DMS79 (cell line): ENCODE data around the gene YWHAQ.
A peak's percentile ranks its signal among the peaks of the same experiment; 100 is the strongest.
"Not testable (repeated sequence)": the region's sequence is repeated elsewhere in the genome, so short reads cannot be mapped to it uniquely, and the experiment has no call there.

Experiments used
- DNase-seq: peaks from one replicate; lab custom pipeline; 2025; lab: John Stamatoyannopoulos, UW

The YWHAQ gene

DNA sequence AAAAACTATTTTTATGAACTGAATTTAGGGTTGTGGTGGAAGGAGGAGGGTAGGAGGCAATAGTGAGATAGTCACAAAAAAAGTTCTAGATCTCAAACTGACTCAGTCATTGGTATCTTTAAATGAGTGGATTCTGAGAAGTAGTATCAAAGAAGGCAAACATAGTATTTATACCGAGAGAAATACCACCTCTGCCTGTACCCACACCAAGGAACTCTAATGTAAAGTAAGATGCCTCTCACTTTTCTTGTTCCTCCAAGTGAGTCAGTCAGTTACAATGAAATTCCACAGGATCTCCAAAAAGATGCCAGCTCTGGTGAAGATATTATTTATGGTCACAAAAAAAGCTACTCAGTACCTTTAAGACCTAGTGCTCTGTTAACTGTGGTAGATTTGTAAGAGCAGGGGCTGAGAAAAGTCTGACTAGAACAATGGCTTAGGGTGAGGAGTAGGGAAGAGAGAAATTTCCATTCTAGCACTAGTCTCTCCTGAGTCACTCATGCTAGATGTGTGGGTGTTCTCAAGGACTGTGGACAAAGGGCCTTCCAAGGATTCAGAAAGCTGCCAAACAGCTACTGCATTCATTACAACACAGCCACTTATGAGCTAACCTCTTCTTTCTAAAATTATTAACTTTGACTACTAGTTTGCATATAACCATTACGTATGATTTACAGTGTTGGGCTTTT is 36.3 kb downstream of the YWHAQ start:
- no peak for DNase-seq

DNA sequence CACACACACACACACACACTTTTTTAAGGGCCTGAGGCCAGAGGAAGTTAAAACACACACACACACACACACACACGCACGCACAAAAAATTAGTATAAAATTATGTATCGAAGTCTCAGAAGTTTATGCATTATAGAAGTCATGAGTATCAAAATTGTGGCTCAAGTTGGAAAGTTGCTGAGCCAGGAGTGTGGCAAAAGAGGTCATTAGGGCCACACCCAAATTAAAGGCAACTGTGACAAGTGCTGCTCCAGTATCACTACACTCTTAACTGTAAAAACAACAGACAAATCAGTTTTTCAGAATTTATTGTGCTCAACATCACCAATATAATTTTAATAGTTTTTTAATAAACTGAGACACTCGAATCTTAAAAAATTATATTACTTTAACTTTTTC is 36.9 kb downstream of the YWHAQ start:
- no peak for DNase-seq

DNA sequence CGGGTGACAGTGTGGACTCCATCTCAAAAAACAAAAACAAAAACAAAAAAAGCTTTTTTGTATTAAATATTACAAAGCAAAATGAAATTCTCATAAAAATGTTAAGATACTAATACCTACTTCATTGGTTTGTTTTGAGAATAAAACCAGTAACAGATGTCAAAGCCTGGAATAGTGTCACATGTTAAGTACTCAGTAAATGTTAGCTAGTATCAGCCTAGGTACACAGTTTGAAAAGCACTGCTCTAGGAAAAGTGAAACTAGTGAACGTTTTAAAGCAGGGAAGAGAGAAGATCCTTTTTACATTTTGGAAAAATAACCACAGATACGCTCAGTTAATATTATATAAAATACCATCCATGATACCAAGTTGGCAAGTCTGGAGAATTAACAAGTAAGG is 38.1 kb downstream of the YWHAQ start:
- DNase-seq = no peak

DNA sequence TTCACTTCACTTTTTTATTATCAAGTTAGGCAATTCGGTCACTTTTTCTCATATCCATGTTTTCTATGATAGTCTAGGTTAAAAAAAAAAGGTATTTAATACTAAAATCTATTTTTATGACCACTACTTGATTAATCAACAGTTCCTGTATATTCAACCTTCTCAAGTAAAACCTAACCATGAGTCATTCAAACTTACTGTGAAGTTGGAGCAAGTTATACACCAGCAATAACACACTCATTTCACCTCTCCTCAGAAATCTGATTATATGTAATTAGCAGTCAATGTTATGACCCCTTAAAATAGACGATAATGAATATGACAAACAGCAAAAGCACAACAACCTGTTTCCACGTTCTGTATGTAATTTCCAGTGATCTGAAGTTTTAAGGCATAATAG is 40.2 kb downstream of the YWHAQ start:
- no peak for DNase-seq

DNA sequence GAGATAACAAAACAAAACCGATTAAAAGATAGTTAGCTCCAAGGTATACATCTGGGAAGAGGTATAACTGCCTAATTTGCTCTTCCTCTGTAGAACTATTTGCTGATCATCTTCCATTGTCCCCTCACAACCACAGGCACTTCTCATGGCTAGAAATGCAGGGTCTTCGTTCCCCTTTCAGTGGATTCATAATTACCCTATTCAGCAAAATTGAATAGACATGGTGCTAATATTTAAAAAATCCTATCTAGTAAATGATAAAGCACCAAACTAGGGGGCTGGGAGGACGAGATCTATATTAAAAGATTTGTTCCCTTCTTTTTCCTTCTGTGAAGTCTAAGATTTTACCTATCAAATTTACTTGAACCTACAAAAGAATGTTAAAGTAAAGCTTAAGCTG is 44.3 kb downstream of the YWHAQ start:
- DNase-seq = no peak

DNA sequence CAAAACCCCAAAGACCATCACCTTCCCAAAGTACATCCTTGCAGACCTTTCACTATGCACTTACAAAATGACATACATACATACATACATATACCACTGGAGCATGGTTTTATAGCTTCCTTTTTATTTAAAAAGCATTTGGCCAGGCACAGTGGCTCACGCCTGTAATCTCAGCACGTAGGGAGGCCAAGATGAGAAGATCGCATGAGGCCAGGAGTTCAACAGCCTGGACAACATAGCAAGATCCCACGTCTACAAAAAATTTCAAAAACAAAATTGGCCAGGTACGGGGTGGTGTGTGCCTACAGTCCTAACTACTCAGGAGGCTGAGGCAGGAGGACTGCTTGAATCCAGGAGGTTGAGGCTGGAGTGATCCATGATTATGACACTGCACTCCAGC is 45.3 kb downstream of the YWHAQ start:
- no peak for DNase-seq

DNA sequence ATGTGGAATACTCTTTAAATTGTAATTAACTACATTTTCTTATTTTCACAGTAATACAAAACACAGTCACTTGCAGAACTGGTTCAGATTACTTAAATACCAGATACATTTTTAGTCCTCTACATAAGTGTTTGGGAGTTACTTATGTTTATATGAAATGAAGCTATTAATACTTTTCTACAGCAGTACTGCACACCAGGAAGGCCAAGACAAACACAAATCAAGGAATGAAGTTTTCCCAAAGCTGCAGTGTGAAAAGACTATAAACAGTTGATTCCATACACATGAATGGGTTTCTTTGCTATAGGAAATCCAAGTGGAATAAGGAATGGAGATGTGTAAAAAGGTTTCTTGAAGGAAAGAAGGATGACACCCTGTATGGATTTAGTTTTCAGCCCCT is 45.9 kb downstream of the YWHAQ start:
- DNase-seq = not testable (repeated sequence)

DNA sequence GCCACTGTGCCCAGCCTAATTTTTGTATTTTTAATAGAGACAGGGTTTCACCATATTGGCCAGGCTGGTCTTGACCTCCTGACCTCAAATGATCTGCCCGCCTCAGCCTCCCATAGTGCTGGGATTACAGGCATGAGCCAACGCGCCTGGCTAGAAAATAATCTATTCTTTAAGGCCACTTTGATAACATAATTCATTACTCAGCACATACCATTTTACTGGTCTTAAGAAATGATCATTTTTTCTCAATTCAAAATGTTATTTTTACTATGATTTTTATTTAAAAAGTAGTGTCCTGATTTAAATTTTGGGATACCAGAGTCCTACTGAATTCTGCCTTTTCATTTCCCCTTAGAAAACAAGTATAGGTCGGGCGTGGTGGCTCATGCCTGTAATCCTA is 48.2 kb downstream of the YWHAQ start:
- no peak for DNase-seq

DNA sequence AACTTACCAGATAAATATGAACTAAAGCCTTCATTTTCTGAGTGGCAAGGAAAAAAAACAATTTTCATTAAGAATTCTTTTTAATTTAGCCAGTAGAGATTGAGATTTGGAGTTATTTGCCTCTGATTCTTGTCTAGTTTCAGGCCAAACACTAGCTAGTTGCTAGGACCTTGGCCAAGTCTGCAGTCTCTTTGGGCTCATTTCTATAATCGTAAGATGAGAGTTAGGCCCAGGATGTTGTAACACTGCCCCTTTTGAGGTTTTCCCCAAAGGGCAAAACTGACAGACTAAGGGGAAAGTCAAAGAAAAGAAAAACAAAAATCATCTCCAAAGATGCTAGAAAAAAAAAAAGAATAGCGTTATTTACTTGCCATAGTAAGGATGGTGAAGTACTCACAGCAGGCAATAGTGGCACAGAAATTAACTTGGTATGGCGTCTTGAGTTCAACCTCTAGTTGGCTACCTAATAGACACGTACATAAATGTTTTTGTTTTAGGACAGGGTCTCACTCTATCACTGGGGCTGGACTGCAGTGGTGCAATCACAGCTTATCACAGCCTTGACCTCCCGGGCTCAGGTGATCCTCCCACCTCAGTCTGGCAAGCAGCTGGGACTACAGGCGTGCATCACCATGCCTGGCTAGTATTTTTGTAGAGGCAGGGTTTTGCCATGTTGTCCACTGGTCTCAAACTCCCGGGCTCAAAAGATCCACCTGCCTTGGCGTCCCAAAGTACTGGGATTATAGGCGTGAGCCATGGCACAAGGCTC is 52.1 kb downstream of the YWHAQ start:
- DNase-seq = no peak

DNA sequence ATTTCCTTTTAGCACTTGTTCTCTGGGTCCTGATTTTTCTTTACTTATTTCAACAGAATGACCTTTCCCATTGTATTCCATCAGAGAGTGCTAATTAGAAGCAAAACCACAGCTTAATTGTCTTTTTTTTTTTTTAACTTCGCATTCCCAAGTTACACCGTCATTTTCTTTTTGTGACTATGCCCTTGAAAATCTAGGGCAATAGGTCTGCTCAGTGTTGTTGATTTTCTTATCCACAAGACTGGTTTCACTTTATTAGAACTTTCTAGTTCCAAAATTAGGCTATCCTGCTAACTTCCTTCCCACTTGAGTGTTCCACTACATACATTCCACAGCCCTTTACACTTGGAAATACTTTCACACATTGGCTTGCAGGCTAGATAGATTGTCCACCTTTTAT is 56.5 kb downstream of the YWHAQ start:
- DNase-seq = no peak

DNA sequence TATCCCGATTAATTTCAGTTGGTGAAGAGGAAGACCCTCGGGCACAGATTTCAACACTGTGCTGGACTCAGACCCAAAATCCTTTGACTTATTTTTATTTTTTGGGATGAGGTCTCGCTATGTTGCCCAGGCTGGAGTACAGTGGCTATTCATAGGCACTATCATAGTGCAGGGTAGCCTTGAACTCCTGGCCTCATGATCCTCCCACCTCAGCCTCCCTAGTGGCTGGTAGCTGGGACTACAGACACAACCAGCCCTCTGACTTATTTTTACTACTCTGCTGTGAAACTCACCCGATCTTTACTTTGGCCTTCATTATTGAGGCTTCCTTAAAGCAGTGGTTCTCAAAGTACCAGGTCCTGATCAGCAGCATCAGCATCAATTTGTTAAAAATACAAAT is 57.0 kb downstream of the YWHAQ start:
- DNase-seq = no peak

DNA sequence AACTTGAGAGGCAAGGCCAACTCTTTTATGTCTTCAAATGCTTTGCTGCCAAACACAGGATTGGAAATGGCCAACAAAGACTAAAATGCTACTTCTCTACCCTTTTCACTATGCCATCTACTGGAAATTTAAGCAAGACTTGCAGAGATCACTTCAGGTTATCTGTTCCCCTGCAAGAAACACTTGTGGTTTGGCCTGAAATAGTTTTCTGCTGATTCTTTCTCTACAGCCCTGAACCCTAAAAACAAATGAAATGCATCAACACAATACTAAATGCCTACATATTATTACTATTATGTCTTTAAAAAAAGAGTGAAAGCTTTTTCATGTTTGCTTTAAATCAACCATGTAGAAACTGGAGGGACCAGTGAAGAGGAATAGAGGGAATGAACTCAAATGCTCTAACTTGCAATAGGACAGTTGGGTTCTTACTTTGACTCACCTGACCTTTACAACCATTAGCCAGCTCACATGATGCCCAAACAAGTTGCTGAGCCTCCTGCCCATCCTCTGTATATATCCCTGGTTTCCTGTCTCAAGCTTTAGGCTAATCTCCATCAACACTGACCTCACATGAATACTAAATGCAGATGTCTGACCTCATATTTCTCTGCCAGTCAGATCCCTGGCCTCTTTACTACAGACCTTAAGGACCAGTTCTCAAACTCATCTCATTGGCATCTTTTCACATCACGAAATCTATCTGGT is 57.6 kb downstream of the YWHAQ start:
- DNase-seq = no peak

DNA sequence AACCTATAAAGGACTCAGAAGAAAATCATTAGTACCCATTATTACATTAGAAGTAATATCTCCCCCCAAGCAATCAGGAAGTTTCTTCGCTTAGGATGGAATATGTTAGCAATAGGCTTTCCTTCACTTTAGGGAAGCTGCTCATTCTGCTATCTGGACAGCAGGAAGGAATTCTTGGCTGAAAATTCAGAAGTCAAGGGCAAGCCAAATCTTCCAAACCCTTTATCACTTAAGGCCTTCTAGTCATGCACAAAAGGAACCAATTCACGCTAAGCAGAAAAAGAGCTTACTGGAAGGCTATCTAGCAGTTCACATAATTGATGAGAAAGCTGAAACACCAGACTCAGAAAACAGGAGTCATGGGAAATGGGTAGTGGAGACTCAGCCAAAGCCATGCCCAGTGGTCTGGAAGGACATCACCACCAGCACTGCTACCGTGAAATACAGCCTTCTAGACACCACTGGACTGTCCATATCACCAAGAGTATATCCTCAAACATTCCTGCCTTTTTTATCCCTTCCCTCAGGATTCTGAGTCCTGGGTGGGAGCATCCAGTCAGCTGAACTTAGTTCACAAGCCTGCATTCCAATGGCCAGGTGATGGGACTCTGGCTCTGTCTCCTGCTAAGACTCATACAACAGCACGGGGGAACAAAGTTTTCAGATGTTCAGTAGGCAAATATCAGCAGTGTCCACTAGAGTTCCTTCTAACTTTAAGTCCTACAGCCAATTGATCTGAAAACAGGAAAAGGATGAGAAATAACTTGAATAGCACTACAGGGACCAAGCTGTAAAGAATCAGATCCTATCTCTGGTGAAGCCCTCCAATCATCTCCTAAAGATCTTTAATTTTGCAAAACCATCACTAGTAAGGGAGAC is 60.4 kb downstream of the YWHAQ start:
- no peak for DNase-seq

DNA sequence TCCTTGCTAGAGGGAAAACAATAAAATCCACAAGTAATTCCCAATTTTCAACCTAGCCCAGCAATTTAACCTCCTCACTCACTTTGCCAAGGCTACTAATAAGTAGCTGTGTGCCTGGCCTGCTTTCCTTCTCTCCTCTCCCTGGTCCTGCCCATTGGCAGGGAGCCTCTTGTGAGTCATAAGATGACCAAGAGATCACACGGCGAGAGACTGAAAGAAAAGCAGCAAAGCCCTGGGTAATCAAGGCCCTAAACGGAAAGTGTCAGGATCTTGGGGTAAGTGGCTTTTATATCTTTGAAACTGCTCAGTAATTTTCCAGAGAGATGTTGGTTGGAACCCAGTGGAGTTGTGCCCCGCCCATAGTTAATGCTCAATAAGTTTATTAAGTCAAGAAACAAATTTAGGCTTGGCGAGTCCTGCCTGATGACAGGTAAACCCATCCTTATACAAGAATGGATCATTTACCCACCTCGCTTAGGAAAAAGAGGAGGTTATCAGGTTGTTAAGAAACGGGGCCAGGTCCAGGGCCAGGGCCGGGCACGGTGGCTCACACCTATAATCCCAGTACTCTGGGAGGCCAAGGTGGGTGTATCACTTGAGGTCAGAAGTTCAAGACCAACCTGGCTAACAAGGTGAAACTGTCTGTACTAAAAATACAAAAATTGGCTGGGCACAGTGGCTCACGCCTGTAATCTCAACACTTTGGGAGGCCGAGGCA is 65.2 kb downstream of the YWHAQ start:
- DNase-seq = no peak

DNA sequence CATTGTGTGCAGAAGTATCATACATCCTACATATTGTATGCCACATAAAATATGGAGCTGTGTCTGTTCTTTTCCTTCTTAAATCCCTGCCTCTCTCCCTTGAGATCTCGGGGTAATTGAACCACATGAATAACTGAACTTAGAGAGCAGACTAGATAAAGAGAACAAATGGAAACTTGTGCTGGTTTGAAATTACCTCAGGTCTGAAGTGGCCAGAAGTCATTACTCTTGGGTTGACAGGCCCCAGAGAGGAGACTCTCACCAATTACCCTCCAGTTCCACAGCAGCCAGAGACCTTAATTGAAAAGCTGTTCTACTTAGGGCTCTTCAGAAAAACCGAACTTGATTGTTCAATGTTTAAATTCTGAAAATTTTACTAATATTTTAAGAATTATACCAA is 70.2 kb downstream of the YWHAQ start:
- no peak for DNase-seq

DNA sequence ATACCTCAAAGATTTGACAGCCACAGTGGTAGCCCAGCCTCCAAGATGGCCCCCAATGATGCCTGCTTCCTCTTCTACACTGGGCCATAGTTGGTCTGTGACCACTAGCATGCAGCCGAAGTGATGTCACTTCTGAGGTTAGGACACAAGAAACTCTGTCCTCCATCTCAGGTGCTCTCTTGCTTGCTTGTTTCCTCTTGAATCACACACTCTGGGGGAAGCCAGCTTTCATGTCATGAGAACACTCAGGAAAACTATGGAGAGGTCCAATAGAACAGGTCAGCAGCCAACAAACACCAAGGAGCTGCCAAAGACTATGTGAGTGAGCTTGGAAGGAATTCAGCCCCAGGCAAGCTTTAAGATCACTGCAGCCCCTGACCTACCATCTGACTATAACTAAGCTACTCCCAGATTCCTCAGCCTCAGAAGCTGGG is 71.8 kb downstream of the YWHAQ start:
- no peak for DNase-seq

DNA sequence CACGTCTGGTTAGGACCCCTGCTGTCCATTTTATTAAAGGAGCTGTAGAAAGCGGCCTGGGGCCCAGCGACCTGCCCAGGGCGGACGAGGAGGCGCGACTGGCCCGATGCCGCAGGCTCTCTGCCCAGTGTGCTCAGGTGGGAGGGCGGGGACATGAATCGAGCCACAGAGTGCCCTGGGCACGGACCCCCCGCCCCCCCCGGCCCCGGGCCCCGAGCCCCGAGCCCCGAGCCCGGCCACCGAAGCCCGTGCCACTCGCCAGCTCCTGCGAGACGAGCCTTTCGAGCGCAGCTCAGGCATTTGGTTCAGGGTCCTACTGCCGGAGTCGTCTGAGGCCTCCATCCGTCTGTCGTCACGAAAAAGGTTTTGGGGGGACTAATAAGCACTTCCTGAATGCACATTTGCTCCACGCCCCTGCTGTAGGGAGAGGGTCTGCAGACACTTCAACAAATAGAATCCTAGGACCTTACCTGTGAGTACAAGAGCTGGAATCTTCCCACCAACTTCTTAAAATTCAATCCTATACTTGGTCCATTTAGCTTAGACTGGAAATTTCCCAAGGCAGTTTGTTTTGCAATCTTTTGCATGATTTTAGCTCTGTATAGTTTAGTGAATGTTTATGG is 74.6 kb downstream of the YWHAQ start:
- DNase-seq = no peak

DNA sequence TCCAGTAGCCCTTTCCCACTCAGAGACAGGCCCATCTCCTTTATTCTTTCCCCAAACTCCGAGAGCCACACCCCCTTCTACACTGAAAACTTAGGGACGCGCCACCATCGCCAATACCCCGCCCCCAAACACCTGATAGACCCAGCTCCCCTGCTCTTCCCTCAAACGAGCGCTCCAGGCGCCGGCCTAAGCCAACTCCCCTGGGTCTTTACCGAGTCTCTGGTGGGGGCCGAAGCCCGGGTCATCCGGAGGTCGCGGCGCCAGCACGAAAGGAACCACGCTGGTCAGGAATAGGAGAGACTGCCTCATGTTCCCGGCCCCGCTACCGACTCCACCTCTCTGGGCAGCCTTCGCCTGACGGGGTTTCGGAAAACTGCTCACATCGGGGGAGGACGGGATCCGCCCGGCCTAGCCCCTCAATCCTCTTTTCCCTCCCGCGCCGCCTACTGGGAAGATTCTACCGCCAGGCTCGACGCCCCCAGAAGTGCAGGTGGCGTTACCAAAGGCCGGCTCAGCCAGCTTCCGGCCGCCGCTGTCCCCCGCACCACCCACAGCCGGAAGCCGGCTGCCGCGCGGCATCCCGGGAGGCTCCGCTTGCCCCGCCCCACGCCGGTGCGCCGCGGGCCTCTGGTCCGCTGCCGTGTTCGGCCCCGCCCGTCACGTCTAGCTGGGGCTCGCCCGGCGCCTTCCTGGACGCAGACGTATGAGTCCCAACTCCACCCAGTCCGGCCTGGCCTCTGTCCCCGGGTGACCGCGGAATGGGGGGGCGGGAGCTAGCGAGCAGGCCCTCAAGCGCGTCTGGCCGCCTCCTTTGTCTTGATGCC is 75.3 kb downstream of the YWHAQ start, which contains the start of gene ADAM17:
TSS of gene ADAM17 (minus strand) at position 534 of the 824 bp plus-strand sequence. CDS start at position 309, 225 bp downstream.
- peak; percentile 90 for DNase-seq

DNA sequence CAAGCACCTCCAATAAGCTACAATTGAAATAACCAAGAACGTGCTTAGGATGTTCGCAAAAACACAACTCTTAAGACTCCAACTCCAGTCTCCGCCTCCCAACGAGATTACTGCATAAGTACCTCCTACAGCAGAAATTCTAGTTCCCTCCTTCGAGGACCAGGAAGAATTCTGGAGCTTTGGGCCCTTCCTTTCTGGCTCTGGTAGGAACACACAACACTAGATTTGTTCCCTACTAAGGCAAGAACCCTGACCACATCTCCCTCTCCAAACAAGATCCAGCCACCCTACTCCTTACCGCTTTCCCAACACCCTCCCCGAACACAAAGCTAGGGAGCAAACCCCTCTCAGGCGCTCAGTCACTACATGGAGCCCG is 75.9 kb downstream of the YWHAQ start:
- DNase-seq = peak; percentile 39
